Uterus (tissue), 4 donors: ENCODE measurements around the gene WFS1. TPM values are rescaled to one million over a fixed set of nuclear protein-coding genes. Genes with fewer than 3 reads are reported as not detected.
A peak's percentile ranks its signal among the peaks of the same experiment; 100 is the strongest.

Experiments
- DNase-seq, 2 donors: peaks; one replicate each; pipeline ENCODE4 v3.0.0-alpha.2; 2019 to 2020
- H3K27ac ChIP-seq, 2 donors: fragments of 200-600 bp; sonication (generic); 1 replicate in 1 of 2; 2 replicates in 1 of 2; pipeline ENCODE4 v1.5.1; 2016 to 2018
- H3K27me3 ChIP-seq, 2 donors: fragments of 200-600 bp; sonication (generic); one replicate each; pipeline ENCODE4 v1.5.1; 2018 to 2019; ENCODE audit warnings: control low read depth in 1 of 2
- H3K36me3 ChIP-seq, 2 donors: fragments of 200-600 bp; sonication (generic); one replicate each; pipeline ENCODE4 v1.5.1; 2019; ENCODE audit warnings: control low read depth in 1 of 2
- H3K4me1 ChIP-seq, 2 donors: fragments of 200-600 bp; sonication (generic); one replicate each; pipeline ENCODE4 v1.5.1; 2018 to 2019; ENCODE audit warnings: control low read depth in 1 of 2
- H3K4me3 ChIP-seq, 2 donors: fragments of 200-600 bp; sonication (generic); 1 replicate in 1 of 2; 2 replicates in 1 of 2; pipeline ENCODE4 v1.5.1; 2018 to 2019; ENCODE audit warnings: mild to moderate bottlenecking in 1 of 2
- H3K9me3 ChIP-seq, 2 donors: fragments of 200-600 bp; sonication (generic); one replicate each; pipeline ENCODE4 v1.5.1; 2019; ENCODE audit warnings: control low read depth in 1 of 2
- CTCF ChIP-seq, 4 experiments: fragments of 200-600 bp in 2 of 4; fragments of 450-650 bp in 2 of 4; sonication (generic) in 2 of 4; IDR thresholded peaks; one replicate each; pipeline ENCODE4 v1.5.1; 2016 to 2019; ENCODE audit warnings: antibody characterized with exemption in 4 of 4, mild to moderate bottlenecking in 2 of 4, moderate library complexity in 1 of 4
- POLR2A ChIP-seq, 2 donors: fragments of 450-650 bp; IDR thresholded peaks; one replicate each; pipeline ENCODE4 v1.6.1; 2016; ENCODE audit warnings: antibody characterized with exemption in 2 of 2, mild to moderate bottlenecking in 1 of 2, moderate library complexity in 1 of 2
- intact Hi-C: fragments of 100-400 bp; cut with DNase I; formaldehyde crosslinking; loops from one replicate; pipeline ENCODE4 v1.15.1; 2023; ENCODE audit warnings: low total_unique reads
- total RNA-seq, 4 donors: library from RNA; depleted of rRNA in 3 of 4; stranded (reverse); fragments of >200 nt in 3 of 4; gene quantifications; one replicate each; pipeline versions ENCODE4 v1.1.0 to v1.2.4, GENCODE V29; 2014 to 2023
- donor health status: DM: yes; HTN: yes; CAD: no.

WFS1 gene
- total RNA-seq, 4 donors from 2014 or later = 27.5 to 118 (median 51.9) TPM

DNA sequence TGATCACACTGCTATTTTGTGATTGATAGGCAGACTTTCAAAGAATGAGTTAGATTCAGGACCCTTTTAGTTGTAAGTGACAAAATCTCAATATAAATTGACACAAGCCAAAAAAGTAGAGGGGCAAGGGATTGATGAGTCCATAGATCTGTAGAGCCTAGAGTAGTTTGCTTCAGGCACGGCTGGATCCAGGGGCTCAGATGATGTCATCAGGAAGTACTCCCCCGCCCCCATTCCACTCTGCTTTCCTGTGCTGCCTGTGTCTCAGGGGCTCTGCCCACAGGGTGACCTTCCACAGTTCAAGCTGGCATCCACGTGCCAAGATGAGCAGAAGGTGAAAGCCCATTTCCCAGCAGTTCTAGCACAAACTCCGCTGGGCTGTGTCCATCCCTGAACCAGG, 13.6 kb downstream of the WFS1 start:
- intact Hi-C loops = no loop called here
- no peak for DNase-seq
- no peaks in the 10 kb centered on the region for H3K36me3 ChIP-seq
- TF ChIP-seq CTCF (IDR thresholded peaks at IDR 0.05) (no peak), POLR2A (IDR thresholded peaks at IDR 0.05) (no peak)
- H3K9me3 ChIP-seq = no peaks in the 10 kb centered on the region
- H3K4me1 ChIP-seq = peaks cover 4 to 29% of the 10 kb centered on the region in 2 donors
- H3K27ac ChIP-seq = peak overlapping the region; percentile 93 to 94
- no peaks in the 10 kb centered on the region for H3K27me3 ChIP-seq
- no peak overlapping the region for H3K4me3 ChIP-seq

GRCh38 chr4:6287017-6287788, 17.6 kb downstream of the WFS1 start:
- Histone ChIP-seq H3K9me3 (no peaks in the 10 kb centered on the region), H3K27me3 (no peaks in the 10 kb centered on the region), H3K4me1 (peaks cover 0 to 12% of the 10 kb centered on the region in 2 donors), H3K27ac (no peak overlapping the region), H3K36me3 (no peaks in the 10 kb centered on the region), H3K4me3 (no peak overlapping the region)
- DNase-seq = no peak
- TF ChIP-seq POLR2A (IDR thresholded peaks at IDR 0.05) (no peak), CTCF (IDR thresholded peaks at IDR 0.05) (no peak)
- intact Hi-C loops = no loop called here

GRCh38 chr4:6288342-6288741, 18.7 kb downstream of the WFS1 start:
- DNase-seq = no peak
- TF ChIP-seq POLR2A (IDR thresholded peaks at IDR 0.05) (no peak), CTCF (IDR thresholded peaks at IDR 0.05) (no peak)
- Histone ChIP-seq H3K27ac (no peak overlapping the region), H3K9me3 (no peaks in the 10 kb centered on the region), H3K4me1 (peaks cover 0 to 2% of the 10 kb centered on the region in 2 donors), H3K36me3 (no peaks in the 10 kb centered on the region), H3K27me3 (no peaks in the 10 kb centered on the region), H3K4me3 (no peak overlapping the region)
- intact Hi-C loops = no loop called here

GRCh38 chr4:6288871-6289270, 19.2 kb downstream of the WFS1 start:
- Histone ChIP-seq H3K36me3 (no peaks in the 10 kb centered on the region), H3K27ac (no peak overlapping the region), H3K9me3 (no peaks in the 10 kb centered on the region), H3K4me3 (no peak overlapping the region), H3K4me1 (no peaks in the 10 kb centered on the region), H3K27me3 (no peaks in the 10 kb centered on the region)
- TF ChIP-seq POLR2A (IDR thresholded peaks at IDR 0.05) (no peak), CTCF (IDR thresholded peaks at IDR 0.05) (no peak)
- no peak for DNase-seq
- intact Hi-C loops = no loop called here

DNA sequence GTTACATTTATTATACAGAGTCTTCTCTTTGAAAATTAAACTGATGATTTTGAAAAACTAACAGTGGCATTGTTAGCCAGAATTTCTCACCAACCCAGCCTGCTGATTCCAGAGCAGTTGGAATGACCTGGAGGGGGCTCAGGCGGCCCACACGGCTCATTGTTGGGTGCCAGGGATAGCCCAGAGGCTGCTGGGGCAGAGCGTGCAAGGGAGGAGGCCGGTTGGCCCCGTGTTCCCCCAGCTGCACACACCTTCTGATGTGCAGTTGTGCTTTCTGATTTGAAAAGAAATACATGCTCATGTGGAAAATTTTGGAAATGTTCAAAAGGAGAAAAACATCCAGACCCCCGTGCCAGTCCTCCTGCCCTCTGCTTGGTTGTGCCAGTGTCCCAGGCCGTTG, 20.6 kb downstream of the WFS1 start:
- H3K36me3 ChIP-seq = no peaks in the 10 kb centered on the region
- H3K27me3 ChIP-seq = no peaks in the 10 kb centered on the region
- H3K4me3 ChIP-seq = no peak overlapping the region
- H3K27ac ChIP-seq = no peak overlapping the region
- H3K4me1 ChIP-seq = no peaks in the 10 kb centered on the region
- intact Hi-C loops = no loop called here
- TF ChIP-seq CTCF (IDR thresholded peaks at IDR 0.05) (no peak), POLR2A (IDR thresholded peaks at IDR 0.05) (no peak)
- no peak for DNase-seq
- H3K9me3 ChIP-seq = no peaks in the 10 kb centered on the region
